K562 (cell line): ENCODE results near the gene SLCO2B1. TPM values are rescaled to one million over a fixed set of nuclear protein-coding genes. Genes with fewer than 3 reads are reported as not detected.

Source experiments
- BRD4 ChIP-seq: fragments of 200-600 bp; sonication (generic); IDR thresholded peaks from 2 replicates; pipeline ENCODE4 v1.6.1; 2017; ENCODE audit warnings: inconsistent platforms
- CBFA2T2 ChIP-seq: fragments of 450-650 bp; conservative IDR thresholded peaks from 2 replicates; pipeline ENCODE4 v1.6.1; 2017; ENCODE audit warnings: mild to moderate bottlenecking
- CREB1 ChIP-seq, 2 experiments: sonication (generic) in 1 of 2; formaldehyde crosslinking in 1 of 2; IDR thresholded peaks; 2 replicates each; pipeline versions ENCODE4 v1.6.1 to v1.8.0; 2012 to 2022; ENCODE audit warnings: inconsistent platforms in 1 of 2, mild to moderate bottlenecking in 1 of 2, missing genetic modification reagents in 1 of 2, moderate library complexity in 1 of 2
- ETS2 ChIP-seq: IDR thresholded peaks from 2 replicates; pipeline ENCODE4 v1.6.1; 2016; ENCODE audit warnings: borderline replicate concordance, missing genetic modification characterization, mild to moderate bottlenecking, moderate library complexity, missing compliant biosample characterization; ENCODE audit not compliant: poor library complexity, severe bottlenecking
- EWSR1 ChIP-seq: fragments of 450-650 bp; IDR thresholded peaks from 2 replicates; pipeline ENCODE4 v1.6.1; 2018; ENCODE audit warnings: borderline replicate concordance, mild to moderate bottlenecking, low read depth, moderate library complexity; ENCODE audit not compliant: partially characterized antibody
- GMEB1 ChIP-seq: fragments of 250-450 bp; sonication (Bioruptor Pico); IDR thresholded peaks from 2 replicates; pipeline ENCODE4 v1.4.0; 2020; ENCODE audit warnings: mild to moderate bottlenecking
- KAT2B ChIP-seq: IDR thresholded peaks from one replicate; pipeline ENCODE4 v1.6.1; 2012; ENCODE audit warnings: low read depth, mild to moderate bottlenecking, control low read depth, inconsistent platforms, low read length, moderate library complexity
- KDM5B ChIP-seq: fragments of 200-600 bp; sonication (generic); IDR thresholded peaks from 2 replicates; pipeline ENCODE4 v1.6.1; 2012; ENCODE audit warnings: low read depth, mild to moderate bottlenecking, moderate library complexity, low read length, control low read depth, inconsistent platforms; ENCODE audit not compliant: insufficient replicate concordance
- MBD2 ChIP-seq: sonication (generic); IDR thresholded peaks from 2 replicates; pipeline ENCODE4 v1.6.1; 2016; ENCODE audit warnings: low read depth, borderline replicate concordance
- MEIS2 ChIP-seq: fragments of 450-650 bp; IDR thresholded peaks from 2 replicates; pipeline ENCODE4 v1.6.1; 2014; ENCODE audit warnings: mild to moderate bottlenecking; ENCODE audit not compliant: partially characterized antibody
- NCOA6 ChIP-seq: fragments of 450-650 bp; IDR thresholded peaks from 2 replicates; pipeline ENCODE4 v1.6.1; 2017; ENCODE audit warnings: mild to moderate bottlenecking
- NR2C1 ChIP-seq, 2 experiments: fragments of 450-650 bp; IDR thresholded peaks; 2 replicates each; pipeline ENCODE4 v1.6.1; 2017; ENCODE audit warnings: mild to moderate bottlenecking in 2 of 2, antibody characterized with exemption in 1 of 2, inconsistent platforms in 1 of 2, missing compliant biosample characterization in 1 of 2, missing genetic modification characterization in 1 of 2
- PHF21A ChIP-seq: fragments of 450-650 bp; IDR thresholded peaks from 2 replicates; pipeline ENCODE4 v1.6.1; 2017; ENCODE audit warnings: low read depth, borderline replicate concordance
- RAD21 ChIP-seq, 2 experiments: fragments of 250-450 bp in 1 of 2; fragments of 450-650 bp in 1 of 2; sonication (Bioruptor Pico) in 1 of 2; formaldehyde crosslinking in 1 of 2; IDR thresholded peaks in 1 of 2; conservative IDR thresholded peaks in 1 of 2; 2 replicates each; pipeline versions ENCODE4 v1.4.0 to v1.8.0; 2020 to 2022; ENCODE audit warnings: mild to moderate bottlenecking in 2 of 2, moderate library complexity in 1 of 2
- SAFB ChIP-seq: fragments of 200-400 bp; formaldehyde crosslinking; IDR thresholded peaks from 2 replicates; pipeline ENCODE4 v1.6.1; 2017; ENCODE audit warnings: low read depth, low read length, borderline replicate concordance
- SAP30 ChIP-seq: fragments of 200-600 bp; sonication (generic); IDR thresholded peaks from 2 replicates; pipeline ENCODE4 v1.6.1; 2012; ENCODE audit warnings: borderline replicate concordance, low read depth, mild to moderate bottlenecking, moderate library complexity, low read length, control low read depth, inconsistent platforms; ENCODE audit not compliant: insufficient read depth, poor library complexity, severe bottlenecking
- SMAD4 ChIP-seq: fragments of 250-450 bp; sonication (Bioruptor Pico); conservative IDR thresholded peaks from 2 replicates; pipeline ENCODE4 v1.8.0; 2021; ENCODE audit warnings: inconsistent platforms, mild to moderate bottlenecking, moderate library complexity
- TFAM ChIP-seq: fragments of 250-450 bp; sonication (Bioruptor Pico); conservative IDR thresholded peaks from 2 replicates; pipeline ENCODE4 v1.5.0; 2021; ENCODE audit warnings: mild to moderate bottlenecking, moderate library complexity
- ZNF444 ChIP-seq: fragments of 250-450 bp; sonication (Bioruptor Pico); IDR thresholded peaks from 2 replicates; pipeline ENCODE4 v1.4.0; 2020; ENCODE audit warnings: mild to moderate bottlenecking, moderate library complexity
- ZNF584 ChIP-seq: fragments of 200-800 bp; sonication (Bioruptor generic); IDR thresholded peaks from 2 replicates; pipeline ENCODE4 v1.6.1; 2016; ENCODE audit warnings: low read depth, mild to moderate bottlenecking, missing genetic modification characterization, missing compliant biosample characterization
- ZNF589 ChIP-seq: fragments of 200-800 bp; sonication (Bioruptor generic); IDR thresholded peaks from 2 replicates; pipeline ENCODE4 v1.6.1; 2016; ENCODE audit warnings: low read depth, missing genetic modification characterization, missing compliant biosample characterization
- ZNF717 ChIP-seq: fragments of 250-450 bp; sonication (Bioruptor Pico); IDR thresholded peaks from 2 replicates; pipeline ENCODE4 v1.5.0; 2021
- ZNF766 ChIP-seq: fragments of 200-800 bp; sonication (Bioruptor generic); conservative IDR thresholded peaks from 2 replicates; pipeline ENCODE4 v1.6.1; 2016; ENCODE audit warnings: missing genetic modification characterization, missing compliant biosample characterization
- polyA plus RNA-seq, 8 experiments: library from polyadenylated mRNA; depleted of rRNA in 4 of 8; stranded (reverse) in 5 of 8; unstranded in 3 of 8; fragments of >200 nt; fragmentation: Nextera tagmentation in 2 of 8; fragmentation: Illumina TruSeq in 1 of 8; extraction: Ambion mirVana in 2 of 8; extraction: Trizol in 1 of 8; gene quantifications; 2 replicates each; pipeline versions ENCODE4 v1.2.1 to v1.2.3, GENCODE V29; 2011 to 2014; ENCODE audit warnings: inconsistent platforms in 1 of 8, missing spikeins in 1 of 8
- total RNA-seq, 7 experiments: library from RNA; depleted of rRNA in 6 of 7; stranded (reverse); fragments of >200 nt in 6 of 7; fragmentation: Illumina TruSeq in 2 of 7; extraction: Trizol in 2 of 7; gene quantifications; 2 replicates each; pipeline versions ENCODE4 v1.2.1 to v1.2.3, GENCODE V29; 2011 to 2021; ENCODE audit warnings: low replicate concordance in 1 of 7
- TF ChIP-seq, protein P1 (sequence below): fragments of 250-450 bp; sonication (Bioruptor Pico); IDR thresholded peaks from 2 replicates; pipeline ENCODE4 v1.4.0; 2020; ENCODE audit warnings: mild to moderate bottlenecking, moderate library complexity
- TF ChIP-seq, protein P2 (sequence below): sonication (generic); formaldehyde crosslinking; IDR thresholded peaks from 2 replicates; pipeline ENCODE4 v1.8.1; 2022; ENCODE audit warnings: missing genetic modification reagents

SLCO2B1 gene
- total and polyA plus RNA-seq, 9 of the 15 experiments (the other 6 are each of a cell fraction or from before 2014, with no cell fraction given) = 0.70 to 14.7 (median 7.6) TPM

GRCh38 chr11:75208446-75208845 is 57.5 kb downstream of the SLCO2B1 start (continued):
- TF ChIP-seq, protein P1, sequence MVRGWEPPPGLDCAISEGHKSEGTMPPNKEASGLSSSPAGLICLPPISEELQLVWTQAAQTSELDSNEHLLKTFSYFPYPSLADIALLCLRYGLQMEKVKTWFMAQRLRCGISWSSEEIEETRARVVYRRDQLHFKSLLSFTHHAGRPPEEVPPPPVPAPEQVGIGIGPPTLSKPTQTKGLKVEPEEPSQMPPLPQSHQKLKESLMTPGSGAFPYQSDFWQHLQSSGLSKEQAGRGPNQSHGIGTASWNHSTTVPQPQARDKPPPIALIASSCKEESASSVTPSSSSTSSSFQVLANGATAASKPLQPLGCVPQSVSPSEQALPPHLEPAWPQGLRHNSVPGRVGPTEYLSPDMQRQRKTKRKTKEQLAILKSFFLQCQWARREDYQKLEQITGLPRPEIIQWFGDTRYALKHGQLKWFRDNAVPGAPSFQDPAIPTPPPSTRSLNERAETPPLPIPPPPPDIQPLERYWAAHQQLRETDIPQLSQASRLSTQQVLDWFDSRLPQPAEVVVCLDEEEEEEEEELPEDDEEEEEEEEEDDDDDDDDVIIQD = no peak
- TF ChIP-seq NCOA6 = no peak
- no peak for TF ChIP-seq MBD2
- peak; percentile 73; the same call in 1 of the 2 replicates for TF ChIP-seq ZNF589
- TF ChIP-seq ZNF717 (CRISPR knock-in tag) = no peak
- TF ChIP-seq ETS2 (tag) = no peak
- no peak; the same call in 1 of the 2 replicates for TF ChIP-seq ZNF584 (CRISPR knock-in tag)
- TF ChIP-seq EWSR1 = no peak
- TF ChIP-seq CREB1 (IDR thresholded peaks at IDR 0.05) = peak; percentile 40; the same call in 1 of the 2 replicates
- TF ChIP-seq CREB1 (CRISPR knock-in tag; IDR thresholded peaks at IDR 0.05) = 0 out of 2 replicates have a peak, but pooled peaks have one; percentile 26
- TF ChIP-seq NR2C1 (IDR thresholded peaks at IDR 0.05) = no peak
- no peak for TF ChIP-seq NR2C1 (tag; IDR thresholded peaks at IDR 0.05)
- TF ChIP-seq, protein P2, sequence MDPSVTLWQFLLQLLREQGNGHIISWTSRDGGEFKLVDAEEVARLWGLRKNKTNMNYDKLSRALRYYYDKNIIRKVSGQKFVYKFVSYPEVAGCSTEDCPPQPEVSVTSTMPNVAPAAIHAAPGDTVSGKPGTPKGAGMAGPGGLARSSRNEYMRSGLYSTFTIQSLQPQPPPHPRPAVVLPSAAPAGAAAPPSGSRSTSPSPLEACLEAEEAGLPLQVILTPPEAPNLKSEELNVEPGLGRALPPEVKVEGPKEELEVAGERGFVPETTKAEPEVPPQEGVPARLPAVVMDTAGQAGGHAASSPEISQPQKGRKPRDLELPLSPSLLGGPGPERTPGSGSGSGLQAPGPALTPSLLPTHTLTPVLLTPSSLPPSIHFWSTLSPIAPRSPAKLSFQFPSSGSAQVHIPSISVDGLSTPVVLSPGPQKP (CRISPR knock-in tag) = no peak
- TF ChIP-seq CBFA2T2 = peak; percentile 93
- no peak for TF ChIP-seq SAFB
- TF ChIP-seq SAP30 = no peak
- no peak for TF ChIP-seq GMEB1 (CRISPR knock-in tag)
- TF ChIP-seq KDM5B = no peak
- TF ChIP-seq SMAD4 (CRISPR knock-in tag) = peak; percentile 87
- TF ChIP-seq PHF21A = peak; percentile 90
- no peak for TF ChIP-seq ZNF444 (CRISPR knock-in tag)
- TF ChIP-seq BRD4 = no peak
- no peak for TF ChIP-seq KAT2B
- no peak for TF ChIP-seq TFAM (CRISPR knock-in tag)
- TF ChIP-seq RAD21 (CRISPR knock-in tag; conservative IDR thresholded peaks at IDR 0.05 in 1 of 2, IDR thresholded peaks at IDR 0.05 in 1 of 2) = no peak
- TF ChIP-seq ZNF766 = peak; percentile 58; the same call in 1 of the 2 replicates
- TF ChIP-seq MEIS2 = peak; percentile 87
